Measurements from ENCODE around the gene SKAP2. TPM values are rescaled to one million over a fixed set of nuclear protein-coding genes. Genes with fewer than 3 reads are reported as not detected.

SKAP2 gene
- polyA plus RNA-seq, 2 of the 4 experiments (the other 2 are of a cell fraction) = 18.7 to 23.0 TPM

DNA sequence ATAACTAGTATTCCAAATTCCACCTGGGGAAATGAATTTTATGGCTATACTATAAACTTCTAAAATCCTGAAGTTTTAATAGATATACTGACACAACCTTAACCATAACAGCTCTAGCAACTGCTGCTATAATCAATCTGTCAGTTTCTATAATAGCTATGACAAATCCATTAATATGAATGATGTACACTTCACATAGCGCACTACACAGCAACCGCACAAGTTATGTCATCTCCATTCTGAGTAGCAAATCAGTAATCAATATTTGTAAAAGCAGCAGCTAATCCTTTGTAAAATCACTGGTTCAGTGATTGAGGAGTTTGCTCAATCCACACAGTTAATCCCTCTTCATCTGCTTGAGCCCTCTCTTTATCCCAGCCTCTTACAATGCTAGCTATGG is 105.3 kb downstream of the SKAP2 start (continued):
- TF ChIP-seq USF2 (IDR thresholded peaks at IDR 0.05) (no peak), HOXB5 (CRISPR knock-in tag; IDR thresholded peaks at IDR 0.05) (no peak), POLR2A (IDR thresholded peaks at IDR 0.05; ENCODE audit: low read length) (no peak), NFE2L2 (conservative IDR thresholded peaks at IDR 0.05; ENCODE audit: low read length) (no peak), ZNF302 (CRISPR knock-in tag; IDR thresholded peaks at IDR 0.05) (no peak)

- H3K27ac ChIP-seq = peak overlapping the region in 1 of 2 experiments; percentile 22; a peak in 1 of 6 replicates
- 18% methylated on average over 2 of the region's 2 CpGs for whole genome bisulfite sequencing (ENCODE audit: missing lambda C conversion rate)
- CTCF ChIA-PET = no interaction called here
- peaks cover 10% of the 10 kb centered on the region; the same call in 2 of the 3 replicates for H3K4me1 ChIP-seq
- DNase-seq (ENCODE audit: low read depth in 1 of 2, low spot score in 1 of 2) = no peak
- no peaks in the 10 kb centered on the region for H3K9me3 ChIP-seq
- peak overlapping the region; percentile 17; the same call in 2 of the 3 replicates for H3K4me2 ChIP-seq
- TF ChIP-seq MAFK (IDR thresholded peaks at IDR 0.05; ENCODE audit: partially characterized antibody) (peak; percentile 88), SMC3 (IDR thresholded peaks at IDR 0.05) (no peak), HDAC2 (IDR thresholded peaks at IDR 0.05) (no peak), USF2 (IDR thresholded peaks at IDR 0.05) (no peak), RAD21 (conservative IDR thresholded peaks at IDR 0.05 in 1 of 2, IDR thresholded peaks at IDR 0.05 in 1 of 2) (no peak)
- H3K4me3 ChIP-seq = no peak overlapping the region
- FAIRE-seq = no peak
- no peak for ATAC-seq
- POLR2A ChIA-PET = no interaction called here
Observed at GRCh38 chr7:26743205-26743604, 121.2 kb downstream of the SKAP2 start.

DNA sequence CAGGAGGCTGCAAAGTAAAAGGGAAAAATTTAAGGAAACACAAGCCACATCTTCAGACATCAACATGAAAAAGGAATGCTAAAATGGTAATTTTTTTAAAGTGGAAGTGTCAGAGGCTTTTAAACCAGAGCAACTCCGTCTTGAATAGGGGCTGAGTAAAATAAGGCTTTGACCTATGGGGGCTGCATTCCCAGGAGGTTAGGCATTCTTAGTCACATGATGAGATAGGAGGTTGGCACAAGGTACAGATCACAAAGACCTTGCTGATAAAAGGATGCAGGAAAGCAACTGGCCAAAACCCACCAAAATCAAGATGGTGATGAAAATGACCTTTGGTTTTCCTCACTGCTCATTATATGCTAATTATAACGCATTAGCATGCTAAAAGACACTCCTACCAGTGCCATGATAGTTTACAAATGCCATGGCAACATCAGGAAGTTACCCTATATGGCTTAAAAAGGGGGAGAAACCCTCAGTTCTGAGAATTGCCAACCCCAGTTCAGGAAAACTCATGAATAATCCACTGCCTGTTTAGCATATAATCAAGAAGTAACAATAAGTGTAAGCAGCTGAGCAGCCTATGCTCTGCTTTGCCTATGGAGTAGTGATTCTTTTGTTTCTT is 128.3 kb downstream of the SKAP2 start:
- ATAC-seq (no peak), FAIRE-seq (no peak), DNase-seq (ENCODE audit: low read depth in 1 of 2, low spot score in 1 of 2) (no peak)
- H3K4me1 ChIP-seq = no peaks in the 10 kb centered on the region
- TF ChIP-seq RARB (CRISPR knock-in tag; IDR thresholded peaks at IDR 0.05) (no peak), ZSCAN20 (CRISPR knock-in tag; IDR thresholded peaks at IDR 0.05) (no peak), KDM5A (IDR thresholded peaks at IDR 0.05) (no peak), ZNF302 (CRISPR knock-in tag; IDR thresholded peaks at IDR 0.05) (no peak), TFCP2L1 (CRISPR knock-in tag; IDR thresholded peaks at IDR 0.05) (no peak), PHF8 (IDR thresholded peaks at IDR 0.05; ENCODE audit: borderline replicate concordance, low read depth) (no peak)
- TF ChIP-seq, protein P1, sequence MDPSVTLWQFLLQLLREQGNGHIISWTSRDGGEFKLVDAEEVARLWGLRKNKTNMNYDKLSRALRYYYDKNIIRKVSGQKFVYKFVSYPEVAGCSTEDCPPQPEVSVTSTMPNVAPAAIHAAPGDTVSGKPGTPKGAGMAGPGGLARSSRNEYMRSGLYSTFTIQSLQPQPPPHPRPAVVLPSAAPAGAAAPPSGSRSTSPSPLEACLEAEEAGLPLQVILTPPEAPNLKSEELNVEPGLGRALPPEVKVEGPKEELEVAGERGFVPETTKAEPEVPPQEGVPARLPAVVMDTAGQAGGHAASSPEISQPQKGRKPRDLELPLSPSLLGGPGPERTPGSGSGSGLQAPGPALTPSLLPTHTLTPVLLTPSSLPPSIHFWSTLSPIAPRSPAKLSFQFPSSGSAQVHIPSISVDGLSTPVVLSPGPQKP (IDR thresholded peaks at IDR 0.05; ENCODE audit: low read depth, low read length) = no peak
- no peak overlapping the region for H3K4me2 ChIP-seq
- H3K4me3 ChIP-seq = no peak overlapping the region
- 70% methylated on average over 2 of the region's 2 CpGs for WGBS (ENCODE audit: missing lambda C conversion rate)
- H3K9me3 ChIP-seq = no peaks in the 10 kb centered on the region
- no peak overlapping the region for H3K27ac ChIP-seq
- ChIA-PET CTCF (no interaction called here), POLR2A (no interaction called here)

GRCh38 chr7:26729150-26729775 is 135.1 kb downstream of the SKAP2 start:
- Histone ChIP-seq H3K9me3 (no peaks in the 10 kb centered on the region), H3K4me2 (no peak overlapping the region), H3K27ac (no peak overlapping the region), H3K4me3 (no peak overlapping the region), H3K4me1 (no peaks in the 10 kb centered on the region; the same call in 2 of the 3 replicates)
- WGBS (ENCODE audit: missing lambda C conversion rate) = 80% methylated on average over 2 of the region's 2 CpGs
- ChIA-PET CTCF (interaction anchor here (1.4 kb wide), 1 partner anchor 42 kb away, joined by 4 read pairs; no protein-coding TSS in a partner anchor), POLR2A (no interaction called here)
- FAIRE-seq (peak; percentile 7), ATAC-seq (no peak), DNase-seq (ENCODE audit: low read depth in 1 of 2, low spot score in 1 of 2) (no peak)
- no peak for TF ChIP-seq HOXB13 (CRISPR knock-in tag; IDR thresholded peaks at IDR 0.05; ENCODE audit: low read depth)
- no peak for TF ChIP-seq FOSB (CRISPR knock-in tag; IDR thresholded peaks at IDR 0.05)
- TF ChIP-seq, protein P2, sequence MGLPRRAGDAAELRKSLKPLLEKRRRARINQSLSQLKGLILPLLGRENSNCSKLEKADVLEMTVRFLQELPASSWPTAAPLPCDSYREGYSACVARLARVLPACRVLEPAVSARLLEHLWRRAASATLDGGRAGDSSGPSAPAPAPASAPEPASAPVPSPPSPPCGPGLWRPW (IDR thresholded peaks at IDR 0.05) = no peak
- TF ChIP-seq, protein P3, sequence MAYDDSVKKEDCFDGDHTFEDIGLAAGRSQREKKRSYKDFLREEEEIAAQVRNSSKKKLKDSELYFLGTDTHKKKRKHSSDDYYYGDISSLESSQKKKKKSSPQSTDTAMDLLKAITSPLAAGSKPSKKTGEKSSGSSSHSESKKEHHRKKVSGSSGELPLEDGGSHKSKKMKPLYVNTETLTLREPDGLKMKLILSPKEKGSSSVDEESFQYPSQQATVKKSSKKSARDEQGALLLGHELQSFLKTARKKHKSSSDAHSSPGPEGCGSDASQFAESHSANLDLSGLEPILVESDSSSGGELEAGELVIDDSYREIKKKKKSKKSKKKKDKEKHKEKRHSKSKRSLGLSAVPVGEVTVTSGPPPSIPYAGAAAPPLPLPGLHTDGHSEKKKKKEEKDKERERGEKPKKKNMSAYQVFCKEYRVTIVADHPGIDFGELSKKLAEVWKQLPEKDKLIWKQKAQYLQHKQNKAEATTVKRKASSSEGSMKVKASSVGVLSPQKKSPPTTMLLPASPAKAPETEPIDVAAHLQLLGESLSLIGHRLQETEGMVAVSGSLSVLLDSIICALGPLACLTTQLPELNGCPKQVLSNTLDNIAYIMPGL (CRISPR knock-in tag; IDR thresholded peaks at IDR 0.05; ENCODE audit: borderline replicate concordance) = no peak
- TF ChIP-seq EHMT2 (IDR thresholded peaks at IDR 0.05; ENCODE audit: low read depth) = no peak
- no peak for TF ChIP-seq JUNB (IDR thresholded peaks at IDR 0.05)
- no peak for TF ChIP-seq USF2 (IDR thresholded peaks at IDR 0.05)

Measured in A549 (cell line).